ENCODE data around the gene PRKG2.

- TF ChIP-seq, protein P1, sequence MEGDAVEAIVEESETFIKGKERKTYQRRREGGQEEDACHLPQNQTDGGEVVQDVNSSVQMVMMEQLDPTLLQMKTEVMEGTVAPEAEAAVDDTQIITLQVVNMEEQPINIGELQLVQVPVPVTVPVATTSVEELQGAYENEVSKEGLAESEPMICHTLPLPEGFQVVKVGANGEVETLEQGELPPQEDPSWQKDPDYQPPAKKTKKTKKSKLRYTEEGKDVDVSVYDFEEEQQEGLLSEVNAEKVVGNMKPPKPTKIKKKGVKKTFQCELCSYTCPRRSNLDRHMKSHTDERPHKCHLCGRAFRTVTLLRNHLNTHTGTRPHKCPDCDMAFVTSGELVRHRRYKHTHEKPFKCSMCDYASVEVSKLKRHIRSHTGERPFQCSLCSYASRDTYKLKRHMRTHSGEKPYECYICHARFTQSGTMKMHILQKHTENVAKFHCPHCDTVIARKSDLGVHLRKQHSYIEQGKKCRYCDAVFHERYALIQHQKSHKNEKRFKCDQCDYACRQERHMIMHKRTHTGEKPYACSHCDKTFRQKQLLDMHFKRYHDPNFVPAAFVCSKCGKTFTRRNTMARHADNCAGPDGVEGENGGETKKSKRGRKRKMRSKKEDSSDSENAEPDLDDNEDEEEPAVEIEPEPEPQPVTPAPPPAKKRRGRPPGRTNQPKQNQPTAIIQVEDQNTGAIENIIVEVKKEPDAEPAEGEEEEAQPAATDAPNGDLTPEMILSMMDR (IDR thresholded peaks at IDR 0.05) = no peak
- no peak for TF ChIP-seq POLR2A (IDR thresholded peaks at IDR 0.05)
Observed at GRCh38 chr4:81257021-81257420, 42.0 kb upstream of the PRKG2 start.
